ENCODE results near the gene XKR8.
"Not testable (repeated sequence)": the region's sequence is repeated elsewhere in the genome, so short reads cannot be mapped to it uniquely, and the experiment has no call there.

DNA sequence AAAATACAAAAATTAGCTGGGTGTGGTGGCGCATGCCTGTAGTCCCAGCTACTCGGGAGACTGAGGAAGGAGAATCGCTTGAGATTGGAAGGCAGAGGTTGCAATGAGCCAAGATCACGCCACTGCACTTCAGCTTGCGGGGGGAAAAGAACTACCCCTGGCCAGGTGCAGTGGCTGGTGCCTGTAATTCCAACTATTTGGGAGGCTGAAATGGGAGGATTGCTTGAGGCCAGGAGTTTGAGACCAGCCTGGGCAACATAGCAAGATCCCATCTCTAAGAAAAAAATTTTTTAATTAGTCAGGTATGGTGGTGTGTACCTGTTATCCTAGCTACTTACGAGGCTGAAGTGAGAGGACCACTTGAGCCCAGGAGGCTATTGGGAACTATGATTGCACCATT lies 34.8 kb downstream of the XKR8 start:
- TF ChIP-seq, protein P1, sequence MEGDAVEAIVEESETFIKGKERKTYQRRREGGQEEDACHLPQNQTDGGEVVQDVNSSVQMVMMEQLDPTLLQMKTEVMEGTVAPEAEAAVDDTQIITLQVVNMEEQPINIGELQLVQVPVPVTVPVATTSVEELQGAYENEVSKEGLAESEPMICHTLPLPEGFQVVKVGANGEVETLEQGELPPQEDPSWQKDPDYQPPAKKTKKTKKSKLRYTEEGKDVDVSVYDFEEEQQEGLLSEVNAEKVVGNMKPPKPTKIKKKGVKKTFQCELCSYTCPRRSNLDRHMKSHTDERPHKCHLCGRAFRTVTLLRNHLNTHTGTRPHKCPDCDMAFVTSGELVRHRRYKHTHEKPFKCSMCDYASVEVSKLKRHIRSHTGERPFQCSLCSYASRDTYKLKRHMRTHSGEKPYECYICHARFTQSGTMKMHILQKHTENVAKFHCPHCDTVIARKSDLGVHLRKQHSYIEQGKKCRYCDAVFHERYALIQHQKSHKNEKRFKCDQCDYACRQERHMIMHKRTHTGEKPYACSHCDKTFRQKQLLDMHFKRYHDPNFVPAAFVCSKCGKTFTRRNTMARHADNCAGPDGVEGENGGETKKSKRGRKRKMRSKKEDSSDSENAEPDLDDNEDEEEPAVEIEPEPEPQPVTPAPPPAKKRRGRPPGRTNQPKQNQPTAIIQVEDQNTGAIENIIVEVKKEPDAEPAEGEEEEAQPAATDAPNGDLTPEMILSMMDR (conservative IDR thresholded peaks at IDR 0.05; ENCODE audit: low read length) = not testable (repeated sequence)
- TF ChIP-seq EZH2phosphoT487 (IDR thresholded peaks at IDR 0.05; ENCODE audit: borderline replicate concordance, low read depth, low read length) = not testable (repeated sequence)
